Endothelial cell of umbilical vein (primary cell): Measurements from ENCODE around the gene ATP2C2. TPM values are rescaled to one million over a fixed set of nuclear protein-coding genes. Genes with fewer than 3 reads are reported as not detected.

ENCODE experiments used
- BruUV-seq: library from RNA; stranded (reverse); fragments of 400-500 nt; replicated peaks from 2 replicates; lab custom pipeline; 2021; lab: Mats Ljungman, UMichigan
- CTCF ChIA-PET: fragments of 300-600, 350-600 bp; sonication (Branson Sonifier 250); formaldehyde crosslinking; loops from one replicate; lab custom pipeline; 2021; ENCODE audit warnings: antibody characterized with exemption, inconsistent platforms; lab: Charles Lee
- POLR2A ChIA-PET: fragments of 300-600, 350-600 bp; sonication (Branson Sonifier 250); formaldehyde crosslinking; loops from one replicate; lab custom pipeline; 2021; ENCODE audit warnings: antibody characterized with exemption, inconsistent platforms; lab: Charles Lee
- DNase-seq: peaks from one replicate; pipeline ENCODE4 v3.0.0-alpha.2; 2011; ENCODE audit warnings: low read depth, low spot score
- FAIRE-seq: peaks from 2 replicates; lab custom pipeline; 2011; peaks lifted over from hg19 to GRCh38; lab: Jason Lieb, UNC
- H2AFZ ChIP-seq: 2 replicates; pipeline ENCODE4 v1.6.0; 2012; ENCODE audit warnings: low read depth, low read length, control low read depth, inconsistent platforms
- H3K27ac ChIP-seq: 2 replicates; pipeline ENCODE4 v1.5.1; 2011; ENCODE audit warnings: low read depth, mild to moderate bottlenecking, control low read depth, low read length, moderate library complexity; ENCODE audit not compliant: insufficient read depth
- H3K27me3 ChIP-seq, 2 experiments: 2 replicates each; pipeline versions ENCODE4 v1.6.0 to v1.6.1; 2011; ENCODE audit warnings: low read length in 2 of 2, mixed read lengths in 1 of 2; ENCODE audit not compliant: control insufficient read depth in 2 of 2, insufficient read depth in 2 of 2
- H3K36me3 ChIP-seq, 2 experiments: 2 replicates in 1 of 2; 3 replicates in 1 of 2; pipeline ENCODE4 v1.5.1; 2011; ENCODE audit warnings: low read length in 2 of 2, mild to moderate bottlenecking in 1 of 2, moderate library complexity in 1 of 2; ENCODE audit not compliant: control insufficient read depth in 2 of 2, insufficient read depth in 2 of 2; ENCODE audit errors: extremely low read depth in 1 of 2
- H3K4me1 ChIP-seq: 3 replicates; pipeline ENCODE4 v1.5.1; 2011; ENCODE audit warnings: mild to moderate bottlenecking, low read length; ENCODE audit not compliant: control insufficient read depth, insufficient read depth; ENCODE audit errors: extremely low read depth
- H3K4me2 ChIP-seq: 2 replicates; pipeline ENCODE4 v1.6.1; 2011; ENCODE audit warnings: low read length, control low read depth, mixed read lengths; ENCODE audit not compliant: insufficient read depth
- H3K4me3 ChIP-seq, 3 experiments: fragments of 200-600 bp in 1 of 3; sonication (generic), shearing (Covaris generic) in 1 of 3; replicated peaks in 1 of 3; 2 replicates each; pipeline ENCODE4 v1.5.1; 2011 to 2016; ENCODE audit warnings: control low read depth in 3 of 3, low read length in 3 of 3, mild to moderate bottlenecking in 2 of 3, inconsistent platforms in 1 of 3, low read depth in 1 of 3, moderate library complexity in 1 of 3; ENCODE audit not compliant: insufficient read depth in 1 of 3
- H3K79me2 ChIP-seq: 2 replicates; pipeline ENCODE4 v1.6.0; 2012; ENCODE audit warnings: low read length, inconsistent platforms; ENCODE audit not compliant: control insufficient read depth, insufficient read depth
- H3K9ac ChIP-seq: replicated peaks from 2 replicates; pipeline ENCODE3; 2011; ENCODE audit warnings: low read length, control low read depth; ENCODE audit not compliant: insufficient read depth; ENCODE audit errors: extremely low read depth
- H3K9me1 ChIP-seq: replicated peaks from 3 replicates; pipeline ENCODE4 v1.6.0; 2011; ENCODE audit warnings: mild to moderate bottlenecking, low read length; ENCODE audit not compliant: control insufficient read depth, insufficient read depth; ENCODE audit errors: extremely low read depth
- H3K9me3 ChIP-seq: replicated peaks from 2 replicates; pipeline ENCODE4 v1.5.1; 2012; ENCODE audit warnings: low read length, inconsistent platforms; ENCODE audit not compliant: control insufficient read depth, insufficient read depth
- H4K20me1 ChIP-seq: replicated peaks from 2 replicates; pipeline ENCODE3; 2011; ENCODE audit warnings: mild to moderate bottlenecking, low read length; ENCODE audit not compliant: control insufficient read depth, insufficient read depth; ENCODE audit errors: extremely low read depth
- EZH2 ChIP-seq: IDR thresholded peaks from 2 replicates; pipeline ENCODE4 v1.6.1; 2012; ENCODE audit warnings: borderline replicate concordance, low read depth, mild to moderate bottlenecking, moderate library complexity, low read length, inconsistent platforms; ENCODE audit not compliant: severe bottlenecking
- FOS ChIP-seq: IDR thresholded peaks from 2 replicates; pipeline ENCODE4 v1.6.1; 2011; ENCODE audit warnings: mild to moderate bottlenecking, low read length, moderate library complexity, borderline replicate concordance; ENCODE audit not compliant: insufficient read depth
- GATA2 ChIP-seq: IDR thresholded peaks from 2 replicates; pipeline ENCODE4 v1.7.0; 2011; ENCODE audit warnings: low read depth, mild to moderate bottlenecking, moderate library complexity, mixed read lengths, low read length; ENCODE audit not compliant: insufficient read length, insufficient read depth
- JUN ChIP-seq: IDR thresholded peaks from 2 replicates; pipeline ENCODE4 v1.6.1; 2011; ENCODE audit warnings: borderline replicate concordance, low read depth; ENCODE audit not compliant: insufficient read length, insufficient read depth
- MYC ChIP-seq: IDR thresholded peaks from one replicate; pipeline ENCODE4 v1.6.1; 2011; ENCODE audit warnings: mild to moderate bottlenecking, low read depth, low read length
- POLR2A ChIP-seq: IDR thresholded peaks from 2 replicates; pipeline ENCODE4 v1.6.1; 2012; ENCODE audit warnings: low read depth, mild to moderate bottlenecking, control low read depth, low read length
- POLR2AphosphoS5 ChIP-seq: IDR thresholded peaks from 2 replicates; pipeline ENCODE4 v1.6.1; 2012; ENCODE audit warnings: low read depth, mild to moderate bottlenecking, control low read depth, low read length, moderate library complexity; ENCODE audit not compliant: insufficient read depth
- dilution Hi-C: fragments of 300-500 bp; cut with MboI; formaldehyde crosslinking; loops from one replicate; pipeline ENCODE4 v1.15.0; 2019; ENCODE audit warnings: low sequenced_read_pairs; ENCODE audit not compliant: extremely low pct_ligation_motif_present
- intact Hi-C: fragments of 100-400 bp; cut with micrococcal nuclease; formaldehyde crosslinking; loops from one replicate; pipeline ENCODE4 v1.10.0; 2022
- polyA plus RNA-seq, 4 experiments: library from polyadenylated mRNA; depleted of rRNA in 3 of 4; stranded (reverse) in 3 of 4; unstranded in 1 of 4; fragments of >200 nt; gene quantifications; 2 replicates each; pipeline versions ENCODE4 v1.2.1 to v1.2.3, GENCODE V29; 2011 to 2012; ENCODE audit warnings: missing spikeins in 1 of 4
- total RNA-seq: library from RNA; stranded (reverse); gene quantifications from 2 replicates; pipeline ENCODE4 v1.2.3, GENCODE V29; 2021
- TF ChIP-seq, protein P1 (sequence below), 2 donors: IDR thresholded peaks; 1 replicate in 1 of 2; 2 replicates in 1 of 2; pipeline ENCODE4 v1.5.1; 2011; ENCODE audit warnings: low read length in 2 of 2, mild to moderate bottlenecking in 2 of 2, moderate library complexity in 2 of 2, control low read depth in 1 of 2, inconsistent platforms in 1 of 2, low read depth in 1 of 2; ENCODE audit not compliant: insufficient read depth in 1 of 2; ENCODE audit errors: extremely low read depth in 1 of 2
- TF ChIP-seq, protein P2 (sequence below): IDR thresholded peaks from 2 replicates; pipeline ENCODE4 v1.6.1; 2011; ENCODE audit not compliant: insufficient read depth, insufficient read length

Gene ATP2C2
- total and polyA plus RNA-seq, 2 donors (not counting 3 experiments of a cell fraction or from before 2014, with no cell fraction given): not detected

DNA sequence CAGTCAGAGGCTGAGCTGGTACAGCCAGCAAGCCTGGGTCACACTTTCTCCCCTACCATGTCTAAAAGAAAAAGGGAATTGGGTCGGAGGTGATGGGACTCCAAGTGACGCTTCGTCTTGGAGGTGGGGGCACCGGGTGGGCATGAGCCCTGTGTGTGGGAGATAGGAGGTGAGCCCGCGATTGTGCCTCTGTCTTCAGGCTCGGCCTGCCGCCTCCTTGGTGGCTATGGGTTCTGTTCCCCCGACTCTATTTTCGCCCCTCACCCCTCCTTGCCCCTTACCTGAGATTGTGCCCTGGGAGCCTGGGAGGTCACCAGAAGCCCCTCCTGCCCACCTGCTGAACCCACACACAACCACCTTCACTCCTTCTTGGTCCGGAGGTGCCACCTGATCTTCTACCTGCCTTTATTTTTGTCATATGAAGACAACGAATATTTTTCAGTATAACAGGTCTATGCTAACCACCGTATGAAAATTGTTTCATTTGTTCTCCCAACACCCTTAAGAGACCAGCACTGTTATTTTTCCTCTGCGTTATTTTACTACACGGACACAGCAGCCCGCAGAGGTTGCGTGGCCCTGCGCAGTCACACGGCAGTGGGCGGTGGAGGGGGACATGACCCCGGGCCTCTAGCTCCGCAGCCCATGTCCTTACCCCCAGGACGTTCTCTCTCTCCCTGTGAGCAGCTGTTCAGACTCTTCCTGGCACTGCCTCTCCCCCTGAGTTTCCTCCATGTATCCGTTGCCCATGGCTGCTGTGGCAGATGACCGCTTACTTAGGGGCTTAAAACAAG is 49.9 kb downstream of the ATP2C2 start:
- ChIA-PET POLR2A (no interaction called here), CTCF (interaction anchor here (0.6 kb wide), 1 partner anchor 346 kb away, joined by 4 read pairs; no protein-coding TSS in a partner anchor)
- no peaks in the 10 kb centered on the region for H3K9me1 ChIP-seq
- no peak overlapping the region for H2AFZ ChIP-seq
- no TSS peak for BruUV-seq
- FAIRE-seq (no peak), DNase-seq (no peak)
- no peak overlapping the region for H3K27ac ChIP-seq
- intact Hi-C loops: no loop called here
- dilution Hi-C loops: loop anchor here (25.0 kb wide), 1 partner anchor 181 kb away; the partner anchor contains the start of gene KCNG4
- no peaks in the 10 kb centered on the region for H3K79me2 ChIP-seq
- no peaks in the 10 kb centered on the region for H3K9me3 ChIP-seq
- no peak overlapping the region for H3K4me2 ChIP-seq
- H4K20me1 ChIP-seq: no peaks in the 10 kb centered on the region
- H3K4me3 ChIP-seq: no peak overlapping the region
- H3K9ac ChIP-seq: no peak overlapping the region
- no peaks in the 10 kb centered on the region for H3K4me1 ChIP-seq
- no peak for TF ChIP-seq GATA2
- no peak for TF ChIP-seq FOS
- TF ChIP-seq, protein P1, sequence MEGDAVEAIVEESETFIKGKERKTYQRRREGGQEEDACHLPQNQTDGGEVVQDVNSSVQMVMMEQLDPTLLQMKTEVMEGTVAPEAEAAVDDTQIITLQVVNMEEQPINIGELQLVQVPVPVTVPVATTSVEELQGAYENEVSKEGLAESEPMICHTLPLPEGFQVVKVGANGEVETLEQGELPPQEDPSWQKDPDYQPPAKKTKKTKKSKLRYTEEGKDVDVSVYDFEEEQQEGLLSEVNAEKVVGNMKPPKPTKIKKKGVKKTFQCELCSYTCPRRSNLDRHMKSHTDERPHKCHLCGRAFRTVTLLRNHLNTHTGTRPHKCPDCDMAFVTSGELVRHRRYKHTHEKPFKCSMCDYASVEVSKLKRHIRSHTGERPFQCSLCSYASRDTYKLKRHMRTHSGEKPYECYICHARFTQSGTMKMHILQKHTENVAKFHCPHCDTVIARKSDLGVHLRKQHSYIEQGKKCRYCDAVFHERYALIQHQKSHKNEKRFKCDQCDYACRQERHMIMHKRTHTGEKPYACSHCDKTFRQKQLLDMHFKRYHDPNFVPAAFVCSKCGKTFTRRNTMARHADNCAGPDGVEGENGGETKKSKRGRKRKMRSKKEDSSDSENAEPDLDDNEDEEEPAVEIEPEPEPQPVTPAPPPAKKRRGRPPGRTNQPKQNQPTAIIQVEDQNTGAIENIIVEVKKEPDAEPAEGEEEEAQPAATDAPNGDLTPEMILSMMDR (IDR thresholded peaks at IDR 0.05; ENCODE audit: extremely low read depth in 1 of 2, insufficient read depth in 1 of 2, low read depth in 1 of 2, low read length in 2 of 2): no peak
- TF ChIP-seq JUN: no peak
- TF ChIP-seq, protein P2, sequence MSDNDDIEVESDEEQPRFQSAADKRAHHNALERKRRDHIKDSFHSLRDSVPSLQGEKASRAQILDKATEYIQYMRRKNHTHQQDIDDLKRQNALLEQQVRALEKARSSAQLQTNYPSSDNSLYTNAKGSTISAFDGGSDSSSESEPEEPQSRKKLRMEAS: no peak
- TF ChIP-seq POLR2AphosphoS5: no peak
- TF ChIP-seq EZH2: no peak
- no peak for TF ChIP-seq POLR2A
- no peak for TF ChIP-seq MYC
- no peaks in the 10 kb centered on the region for H3K36me3 ChIP-seq
- peaks cover 0 to 3% of the 10 kb centered on the region in 2 experiments for H3K27me3 ChIP-seq
